Lung (tissue), 12 donors: ENCODE data around the gene KCNH6. TPM values are rescaled to one million over a fixed set of nuclear protein-coding genes. Genes with fewer than 3 reads are reported as not detected.

Experiments used
- ATAC-seq: fragments of 200-7000 bp; cut with Tn5 transposase; one replicate; pipeline ENCODE4 v1.9.1; 2020; ENCODE audit warnings: moderate number of reproducible peaks; ENCODE audit not compliant: insufficient read depth, low FRiP score
- DNase-seq, 3 donors: peaks; one replicate each; pipeline ENCODE4 v3.0.0-alpha.2; 2013 to 2017
- H3K27ac ChIP-seq, 2 donors: one replicate each; pipeline ENCODE4 v1.5.1; 2013; ENCODE audit warnings: mild to moderate bottlenecking in 2 of 2, moderate library complexity in 2 of 2, control low read depth in 1 of 2, inconsistent platforms in 1 of 2, low read depth in 1 of 2, low read length in 1 of 2
- H3K27me3 ChIP-seq, 3 donors: one replicate each; pipeline ENCODE4 v1.5.1; 2013; ENCODE audit warnings: low read length in 2 of 3; ENCODE audit not compliant: control insufficient read depth in 3 of 3, insufficient read depth in 3 of 3
- H3K36me3 ChIP-seq, 4 donors: one replicate each; pipeline ENCODE4 v1.5.1; 2013; ENCODE audit warnings: low read length in 4 of 4, mild to moderate bottlenecking in 1 of 4, moderate library complexity in 1 of 4; ENCODE audit not compliant: control insufficient read depth in 4 of 4, insufficient read depth in 4 of 4
- H3K4me1 ChIP-seq, 5 donors: one replicate each; pipeline ENCODE4 v1.5.1; 2013; ENCODE audit warnings: low read length in 5 of 5, mild to moderate bottlenecking in 2 of 5, moderate library complexity in 1 of 5; ENCODE audit not compliant: control insufficient read depth in 5 of 5, insufficient read depth in 5 of 5
- H3K4me3 ChIP-seq: one replicate; pipeline ENCODE4 v1.5.1; 2013; ENCODE audit warnings: mild to moderate bottlenecking, control low read depth, moderate library complexity
- H3K9ac ChIP-seq, 2 donors: one replicate each; pipeline ENCODE4 v1.5.1; 2013; ENCODE audit warnings: low read length in 2 of 2, control low read depth in 1 of 2; ENCODE audit not compliant: insufficient read depth in 1 of 2
- H3K9me3 ChIP-seq, 4 donors: one replicate each; pipeline ENCODE4 v1.5.1; 2013; ENCODE audit warnings: low read length in 3 of 4, mild to moderate bottlenecking in 1 of 4, moderate library complexity in 1 of 4; ENCODE audit not compliant: control insufficient read depth in 4 of 4, insufficient read depth in 3 of 4
- CTCF ChIP-seq: IDR thresholded peaks from 2 replicates; pipeline ENCODE4 v1.5.1; 2012; ENCODE audit warnings: mild to moderate bottlenecking; ENCODE audit errors: control extremely low read depth, extremely low read depth
- WGBS, 2 donors: extraction: QIAGEN DNeasy Blood & Tissue Kit; methylation state at CpG; one replicate each; pipeline ENCODE4 v1.1.7; 2013; 5-methylcytosine and 5-hydroxymethylcytosine counted together
- polyA plus RNA-seq, 2 donors: library from polyadenylated mRNA; stranded (reverse); fragments of 200-250 nt; gene quantifications; one replicate each; pipeline ENCODE4 v1.2.1, GENCODE V29; 2013
- total RNA-seq, 2 donors: library from RNA; depleted of rRNA in 1 of 2; stranded (reverse); fragments of >200 nt in 1 of 2; gene quantifications; one replicate each; pipeline ENCODE4 v1.2.1, GENCODE V29; 2014 to 2021
- donor health status: control.
- donor health status: control.
- donor health status: Bipolar disorder and iron deficiency.
- donor health status: healthy.
- donor health status: DM: yes; HTN: yes; CAD: no.

Gene KCNH6
- total and polyA plus RNA-seq, 4 donors = 0.05 to 1.6 (median 0.31) TPM

- peaks cover 0 to 10% (median 4%) of the 10 kb centered on the region in 5 donors for H3K4me1 ChIP-seq
- H3K9ac ChIP-seq = no peak overlapping the region
- ATAC-seq (no peak), DNase-seq (no peak)
- no peak for TF ChIP-seq CTCF
- no peak overlapping the region for H3K27ac ChIP-seq
- peaks cover 0 to 14% (median 6%) of the 10 kb centered on the region in 3 donors for H3K27me3 ChIP-seq
- no peak overlapping the region for H3K4me3 ChIP-seq
- WGBS, 2 donors = 87 to 96% methylated on average over 16 of the region's 16 CpGs
- H3K36me3 ChIP-seq = no peaks in the 10 kb centered on the region
- no peaks in the 10 kb centered on the region for H3K9me3 ChIP-seq
Measured at GRCh38 chr17:63482509-63482908, 40.6 kb upstream of the KCNH6 start.

DNA sequence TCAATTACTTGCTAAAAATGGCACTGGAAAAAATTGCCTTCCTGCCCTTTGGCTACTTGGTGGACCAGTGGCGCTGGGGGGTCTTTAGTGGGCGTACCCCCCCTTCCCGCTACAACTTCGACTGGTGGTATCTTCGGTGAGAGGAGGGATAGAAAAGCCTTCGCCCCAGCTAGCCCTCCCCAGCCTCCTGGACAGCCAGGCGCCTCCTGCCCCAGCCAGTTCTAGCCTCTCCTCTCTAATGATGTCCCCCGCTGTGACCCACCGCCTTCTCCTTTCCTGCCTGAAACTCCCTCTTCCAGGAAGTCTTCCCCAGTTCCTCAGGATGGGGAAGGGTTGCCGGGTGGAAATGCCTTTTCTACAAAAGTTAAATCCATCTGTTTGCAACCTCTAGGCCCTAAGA is 40.1 kb upstream of the KCNH6 start:
- peaks cover 0 to 9% (median 6%) of the 10 kb centered on the region in 3 donors for H3K27me3 ChIP-seq
- H3K27ac ChIP-seq = peak overlapping the region in 1 of 2 donors; percentile 9
- 80 to 86% methylated on average over 10 of the region's 10 CpGs for WGBS, 2 donors
- no peak for TF ChIP-seq CTCF
- no peak overlapping the region for H3K4me3 ChIP-seq
- H3K9me3 ChIP-seq = no peaks in the 10 kb centered on the region
- H3K36me3 ChIP-seq = no peaks in the 10 kb centered on the region
- H3K4me1 ChIP-seq = peaks cover 0 to 10% (median 0%) of the 10 kb centered on the region in 5 donors
- H3K9ac ChIP-seq = no peak overlapping the region
- DNase-seq (no peak), ATAC-seq (no peak)

DNA sequence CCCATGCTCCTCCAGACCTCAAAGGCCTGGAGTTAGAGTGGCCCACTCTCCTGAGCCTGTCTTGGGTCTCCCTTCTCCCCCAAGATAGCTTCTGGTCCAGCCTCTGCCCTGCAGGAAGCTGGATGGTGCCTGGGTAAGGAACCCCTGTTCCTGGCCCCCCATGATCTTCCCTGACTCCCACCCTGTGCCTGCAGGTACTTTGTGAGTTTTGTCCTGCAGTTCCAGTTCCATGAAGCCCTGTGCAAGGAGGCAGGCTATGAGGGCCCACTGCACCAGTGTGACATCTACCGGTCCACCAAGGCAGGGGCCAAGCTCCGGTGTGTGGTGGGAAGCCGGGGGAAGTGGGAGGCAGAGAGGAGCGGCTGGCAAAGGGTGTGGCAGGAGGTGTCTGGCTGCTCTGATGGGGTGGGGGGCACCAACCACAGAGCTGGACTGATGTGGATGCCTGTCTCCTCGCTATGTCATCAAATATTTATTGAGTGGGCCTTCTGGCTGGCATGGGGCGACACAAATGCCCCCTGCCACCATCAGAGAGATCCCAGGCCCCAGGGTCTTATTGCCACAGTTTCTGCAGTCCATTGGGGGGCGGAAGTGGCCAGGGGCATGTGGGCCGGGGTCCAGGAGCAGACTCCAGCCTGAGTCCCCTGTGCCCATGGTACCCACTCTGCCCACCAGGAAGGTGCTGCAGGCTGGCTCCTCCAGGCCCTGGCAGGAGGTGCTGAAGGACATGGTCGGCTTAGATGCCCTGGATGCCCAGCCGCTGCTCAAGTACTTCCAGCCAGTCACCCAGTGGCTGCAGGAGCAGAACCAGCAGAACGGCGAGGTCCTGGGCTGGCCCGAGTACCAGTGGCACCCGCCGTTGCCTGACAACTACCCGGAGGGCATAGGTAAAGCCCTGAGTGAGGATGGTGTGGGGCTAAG is 39.2 kb upstream of the KCNH6 start:
- Histone ChIP-seq H3K36me3 (no peaks in the 10 kb centered on the region), H3K27ac (no peak overlapping the region), H3K27me3 (peaks cover 0 to under 1% (median 0%) of the 10 kb centered on the region in 3 donors), H3K9ac (no peak overlapping the region), H3K4me3 (no peak overlapping the region), H3K4me1 (peaks cover 0 to 10% (median 0%) of the 10 kb centered on the region in 5 donors), H3K9me3 (no peaks in the 10 kb centered on the region)
- DNase-seq (no peak), ATAC-seq (no peak)
- WGBS, 2 donors = 91 to 95% methylated on average over 16 of the region's 16 CpGs
- no peak for TF ChIP-seq CTCF
